Stimulated activated CD4-positive, alpha-beta T cell treated with anti-CD3 and anti-CD28 coated beads, Interleukin-12 subunit alpha, Interleukin-12 subunit beta, amount 100 ng/mL, for 48 hours (primary cell): ENCODE results near the gene GLI1.

Experiments used
- DNase-seq, 3 donors: peaks; one replicate each; pipeline ENCODE4 v3.0.0-alpha.2; 2020; ENCODE audit warnings: low read depth in 2 of 3, low spot score in 1 of 3

The GLI1 gene

GRCh38 chr12:57460841-57461275, 1.3 kb downstream of the GLI1 start:
- DNase-seq, result no peak

GRCh38 chr12:57461276-57461916, 1.8 kb downstream of the GLI1 start:
- DNase-seq, result no peak

GRCh38 chr12:57461917-57462250, 2.3 kb downstream of the GLI1 start:
- no peak for DNase-seq

GRCh38 chr12:57462251-57462911, 2.8 kb downstream of the GLI1 start:
- DNase-seq, result peak; percentile 85 to 90 (median 88)

GRCh38 chr12:57462912-57463253, 3.3 kb downstream of the GLI1 start:
- DNase-seq, result no peak

- DNase-seq, result no peak
Observed at GRCh38 chr12:57464569-57464968, 5.0 kb downstream of the GLI1 start.

GRCh38 chr12:57465030-57465746, 5.6 kb downstream of the GLI1 start:
- no peak for DNase-seq

GRCh38 chr12:57465747-57466505, 6.3 kb downstream of the GLI1 start:
- no peak for DNase-seq

GRCh38 chr12:57467212-57467874, 7.8 kb downstream of the GLI1 start:
- DNase-seq, result no peak

- no peak for DNase-seq
Observed at GRCh38 chr12:57467915-57468314, 8.3 kb downstream of the GLI1 start.

GRCh38 chr12:57469296-57470164, 9.9 kb downstream of the GLI1 start:
- no peak for DNase-seq

- no peak for DNase-seq
Observed at GRCh38 chr12:57470286-57470969, 10.8 kb downstream of the GLI1 start.

- no peak for DNase-seq
Observed at GRCh38 chr12:57470970-57471656, 11.5 kb downstream of the GLI1 start.

GRCh38 chr12:57471661-57472060, 12.1 kb downstream of the GLI1 start:
- DNase-seq, result no peak

- no peak for DNase-seq
Observed at GRCh38 chr12:57472391-57472790, 12.8 kb downstream of the GLI1 start.

GRCh38 chr12:57473392-57473791, 13.8 kb downstream of the GLI1 start:
- DNase-seq, result no peak

GRCh38 chr12:57473886-57474285, 14.3 kb downstream of the GLI1 start:
- no peak for DNase-seq

- DNase-seq, result no peak
Observed at GRCh38 chr12:57474430-57474829, 14.8 kb downstream of the GLI1 start.

GRCh38 chr12:57474862-57475261, 15.3 kb downstream of the GLI1 start:
- no peak for DNase-seq
